Progenitor cell of endocrine pancreas (in vitro differentiated cells): ENCODE measurements around the gene FAM120B. TPM values are rescaled to one million over a fixed set of nuclear protein-coding genes. Genes with fewer than 3 reads are reported as not detected.

Source experiments
- DNase-seq: peaks from one replicate; pipeline ENCODE4 v3.0.0; 2021; ENCODE audit warnings: low spot score; ENCODE audit not compliant: unreplicated experiment
- H3K27ac Mint-ChIP-seq: 2 replicates; pipeline ENCODE4 v1.8.0; 2021; ENCODE audit warnings: mild to moderate bottlenecking, moderate library complexity, mixed read lengths
- H3K27me3 Mint-ChIP-seq: 2 replicates; pipeline ENCODE4 v1.8.0; 2021; ENCODE audit warnings: mixed read lengths
- H3K36me3 Mint-ChIP-seq: 2 replicates; pipeline ENCODE4 v1.8.0; 2022; ENCODE audit warnings: mixed read lengths; ENCODE audit not compliant: insufficient read depth
- H3K4me1 Mint-ChIP-seq: 2 replicates; pipeline ENCODE4 v1.8.0; 2021; ENCODE audit warnings: low read depth, mixed read lengths
- H3K4me3 Mint-ChIP-seq: 2 replicates; pipeline ENCODE4 v1.8.0; 2021; ENCODE audit warnings: low read depth, mild to moderate bottlenecking, moderate library complexity, mixed read lengths
- H3K9me3 Mint-ChIP-seq: 2 replicates; pipeline ENCODE4 v1.8.0; 2021; ENCODE audit warnings: low read depth, mixed read lengths
- CTCF ChIP-seq: fragments of 200-600 bp; sonication (generic); IDR thresholded peaks from one replicate; pipeline ENCODE4 v1.5.0; 2021; ENCODE audit warnings: antibody characterized with exemption, mild to moderate bottlenecking; ENCODE audit not compliant: unreplicated experiment
- long read RNA-seq: library from polyadenylated mRNA; unstranded; transcript quantifications from one replicate; pipeline ENCODE4 v2.0.0, GENCODE V29; 2020
- total RNA-seq: library from RNA; stranded (reverse); gene quantifications from 2 replicates; pipeline ENCODE4 v1.2.1, GENCODE V29; 2021

The FAM120B gene
- 46.2 and 49.3 TPM in 2 replicates for total RNA-seq
- long read RNA-seq, full-length matches to known transcripts, result 46 of 95 reads
- long read RNA-seq, partial matches to known transcripts, result 28 of 95 reads
- long read RNA-seq, other reads (novel, unspliced or antisense), result 21 of 95 reads

GRCh38 chr6:170306324-170307079, at the start of gene FAM120B:
FAM120B (plus strand) TSS chr6:170306758; CDS start chr6:170317391, 10,633 bp downstream.
- TF ChIP-seq CTCF, result no peak
- peak; percentile 86 for DNase-seq
- Mint-ChIP-seq H3K4me3 (peak within 1 kb of the TSS; percentile 96), H3K27me3 (no peaks in the 10 kb centered on the region), H3K4me1 (peaks cover 18% of the 10 kb centered on the region), H3K27ac (peak within 1 kb of the TSS; percentile 93), H3K9me3 (peaks cover 22% of the 10 kb centered on the region), H3K36me3 (peaks cover 19% of the 10 kb centered on the region)

GRCh38 chr6:170257376-170257775, 49.2 kb upstream of the FAM120B start:
- TF ChIP-seq CTCF, result no peak
- H3K4me3 Mint-ChIP-seq, result no peak overlapping the region
- no peak for DNase-seq
- H3K27me3 Mint-ChIP-seq, result peaks cover 8% of the 10 kb centered on the region
- no peaks in the 10 kb centered on the region for H3K4me1 Mint-ChIP-seq
- no peaks in the 10 kb centered on the region for H3K9me3 Mint-ChIP-seq
- no peaks in the 10 kb centered on the region for H3K36me3 Mint-ChIP-seq
- no peak overlapping the region for H3K27ac Mint-ChIP-seq

- Mint-ChIP-seq H3K27ac (no peak overlapping the region), H3K9me3 (no peaks in the 10 kb centered on the region), H3K36me3 (no peaks in the 10 kb centered on the region), H3K27me3 (peaks cover 8% of the 10 kb centered on the region), H3K4me3 (no peak overlapping the region), H3K4me1 (peaks cover 3% of the 10 kb centered on the region)
- DNase-seq, result no peak
- no peak for TF ChIP-seq CTCF
These were observed 48.2 kb upstream of the FAM120B start for GRCh38 chr6:170258407-170258806.

GRCh38 chr6:170259278-170259677, 47.3 kb upstream of the FAM120B start:
- H3K36me3 Mint-ChIP-seq, result no peaks in the 10 kb centered on the region
- H3K4me1 Mint-ChIP-seq, result peaks cover 10% of the 10 kb centered on the region
- no peak for DNase-seq
- no peaks in the 10 kb centered on the region for H3K9me3 Mint-ChIP-seq
- H3K4me3 Mint-ChIP-seq, result no peak overlapping the region
- H3K27ac Mint-ChIP-seq, result peak overlapping the region; percentile 67
- TF ChIP-seq CTCF, result no peak
- H3K27me3 Mint-ChIP-seq, result peaks cover 8% of the 10 kb centered on the region

- peak; percentile 41 for TF ChIP-seq CTCF
- H3K4me1 Mint-ChIP-seq, result peaks cover 20% of the 10 kb centered on the region
- no peak overlapping the region for H3K27ac Mint-ChIP-seq
- peaks cover 3% of the 10 kb centered on the region for H3K27me3 Mint-ChIP-seq
- no peaks in the 10 kb centered on the region for H3K36me3 Mint-ChIP-seq
- H3K4me3 Mint-ChIP-seq, result no peak overlapping the region
- H3K9me3 Mint-ChIP-seq, result no peaks in the 10 kb centered on the region
- DNase-seq, result no peak
These were observed 45.9 kb upstream of the FAM120B start for GRCh38 chr6:170260686-170261085.
